NCI-H1417 (cell line): ENCODE measurements around the gene FAM83C.

Experiments used
- DNase-seq, 3 experiments: peaks; one replicate each; lab custom pipeline; 2025; lab: John Stamatoyannopoulos, UW

Gene FAM83C

GRCh38 chr20:35299780-35300179, 7.6 kb upstream of the FAM83C start:
- DNase-seq = no peak

GRCh38 chr20:35298264-35298663, 6.0 kb upstream of the FAM83C start:
- no peak for DNase-seq

- no peak for DNase-seq
These were observed 5.5 kb upstream of the FAM83C start for GRCh38 chr20:35297740-35298139.

GRCh38 chr20:35297155-35297554, 4.9 kb upstream of the FAM83C start:
- DNase-seq = no peak

- peak in 2 of 3 experiments; percentile 74 to 95 for DNase-seq
These were observed 3.9 kb upstream of the FAM83C start for GRCh38 chr20:35296101-35296554.

- DNase-seq = no peak
These were observed 3.4 kb upstream of the FAM83C start for GRCh38 chr20:35295674-35296073.

- DNase-seq = no peak
These were observed 2.8 kb upstream of the FAM83C start for GRCh38 chr20:35295058-35295457.

- no peak for DNase-seq
These were observed 2.1 kb upstream of the FAM83C start for GRCh38 chr20:35294293-35294685.

- no peak for DNase-seq
These were observed 1.4 kb upstream of the FAM83C start for GRCh38 chr20:35293303-35294292.

- DNase-seq = no peak
These were observed 470 bp upstream of the FAM83C start for GRCh38 chr20:35292504-35293285.

GRCh38 chr20:35290887-35291417, 1.3 kb downstream of the FAM83C start:
- no peak for DNase-seq

- DNase-seq = no peak
These were observed 1.9 kb downstream of the FAM83C start for GRCh38 chr20:35290186-35290886.

GRCh38 chr20:35288325-35289060, 3.7 kb downstream of the FAM83C start:
- DNase-seq = no peak

- no peak for DNase-seq
These were observed 4.5 kb downstream of the FAM83C start for GRCh38 chr20:35287509-35288324.

- no peak for DNase-seq
These were observed 5.2 kb downstream of the FAM83C start for GRCh38 chr20:35286899-35287508.

- DNase-seq = no peak
These were observed 5.9 kb downstream of the FAM83C start for GRCh38 chr20:35286077-35286898.

- DNase-seq = no peak
These were observed 6.5 kb downstream of the FAM83C start for GRCh38 chr20:35285806-35286076.

GRCh38 chr20:35284992-35285805, 7.0 kb downstream of the FAM83C start:
- no peak for DNase-seq
